GM21360 (cell line): ENCODE results near the gene RANBP17.
"Not testable (repeated sequence)": the region's sequence is repeated elsewhere in the genome, so short reads cannot be mapped to it uniquely, and the experiment has no call there.

Experiments
- ATAC-seq: cut with Tn5 transposase; IDR thresholded peaks from one replicate; pipeline ENCODE4 v1.9.1; 2021; ENCODE audit warnings: mild to moderate bottlenecking, moderate library complexity; ENCODE audit not compliant: unreplicated experiment

The RANBP17 gene

GRCh38 chr5:170937914-170938313 lies 76.1 kb downstream of the RANBP17 start:
- no peak for ATAC-seq

DNA sequence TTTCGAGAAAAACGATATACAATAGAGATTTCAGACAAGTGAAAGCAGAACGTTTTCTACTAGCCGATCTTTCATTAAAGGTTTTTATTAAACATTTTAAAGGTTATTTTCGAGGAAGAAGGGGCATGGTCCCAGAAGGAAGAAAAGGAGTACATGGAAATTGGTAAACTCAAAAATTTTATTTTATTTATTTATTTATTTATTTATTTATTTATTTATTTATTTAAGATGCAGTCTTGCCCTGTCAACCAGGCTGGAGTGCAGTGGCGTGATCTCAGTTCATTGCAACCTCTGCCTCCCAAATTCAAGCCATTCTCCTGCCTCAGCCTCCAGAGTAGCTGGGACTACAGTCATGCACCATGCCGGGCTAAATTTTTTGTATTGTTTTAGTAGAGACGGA lies 77.4 kb downstream of the RANBP17 start:
- no peak for ATAC-seq

- no peak for ATAC-seq
These were observed 80.0 kb downstream of the RANBP17 start for GRCh38 chr5:170941788-170942187.

DNA sequence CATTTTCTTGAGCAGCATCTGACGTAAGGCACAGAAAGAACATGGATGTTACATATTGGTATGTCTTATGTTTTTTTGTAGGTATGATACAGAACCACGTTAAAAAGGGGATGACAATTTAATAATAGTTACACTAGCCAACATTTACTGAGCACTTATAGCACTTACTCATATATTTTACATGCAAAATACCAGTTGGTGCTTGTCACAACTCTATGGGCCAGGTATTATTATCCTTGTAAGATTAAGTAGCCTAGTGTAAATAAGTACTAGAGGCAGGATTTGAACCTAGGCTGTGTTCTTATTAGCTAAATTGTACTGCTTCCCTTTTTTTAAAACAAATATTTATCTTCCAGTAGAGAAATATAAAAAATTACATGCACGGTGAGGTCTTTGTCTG lies 83.5 kb downstream of the RANBP17 start:
- no peak for ATAC-seq

DNA sequence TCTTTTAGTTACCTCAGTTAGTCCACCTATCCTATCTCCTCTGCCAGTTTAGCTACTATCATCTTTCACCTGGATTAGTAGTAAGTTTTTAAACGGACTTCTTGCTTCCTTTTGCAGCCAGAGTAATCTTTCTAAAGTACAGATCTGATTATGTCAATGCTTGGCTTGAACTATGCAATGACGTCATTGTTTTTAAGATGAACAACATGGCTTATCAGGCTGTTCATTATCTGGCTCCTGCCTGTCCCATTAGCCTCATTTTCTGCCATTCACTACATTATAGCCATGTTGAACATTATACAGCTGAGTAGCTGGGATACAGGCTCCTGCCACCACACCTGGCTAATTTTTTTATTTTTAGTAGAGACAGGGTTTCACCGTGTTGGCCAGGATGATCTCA lies 98.7 kb downstream of the RANBP17 start:
- no peak for ATAC-seq

- ATAC-seq: no peak
These were observed 101.7 kb downstream of the RANBP17 start for GRCh38 chr5:170963521-170963920.

GRCh38 chr5:170974461-170974860 lies 112.6 kb downstream of the RANBP17 start:
- no peak for ATAC-seq

- not testable (repeated sequence) for ATAC-seq
These were observed 118.4 kb downstream of the RANBP17 start for GRCh38 chr5:170980261-170980660.

DNA sequence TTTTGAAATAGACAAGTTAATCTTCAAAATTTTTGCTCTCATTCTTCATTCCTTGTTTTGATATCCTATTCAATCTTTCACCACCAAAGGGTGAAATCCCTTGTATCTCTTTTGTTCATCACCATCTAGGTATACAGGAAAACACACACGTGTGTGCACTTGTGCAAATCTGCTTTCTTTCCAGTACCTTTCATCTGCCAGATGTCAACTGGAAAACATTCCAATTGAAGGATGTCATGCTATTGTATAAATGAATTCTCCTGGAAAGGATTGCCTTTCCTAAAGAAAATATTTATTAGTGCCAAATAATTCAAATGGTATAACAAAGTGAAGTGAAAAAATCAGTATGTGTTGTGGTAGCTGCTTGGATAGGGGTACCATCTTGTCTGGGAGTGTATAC lies 123.7 kb downstream of the RANBP17 start:
- no peak for ATAC-seq

DNA sequence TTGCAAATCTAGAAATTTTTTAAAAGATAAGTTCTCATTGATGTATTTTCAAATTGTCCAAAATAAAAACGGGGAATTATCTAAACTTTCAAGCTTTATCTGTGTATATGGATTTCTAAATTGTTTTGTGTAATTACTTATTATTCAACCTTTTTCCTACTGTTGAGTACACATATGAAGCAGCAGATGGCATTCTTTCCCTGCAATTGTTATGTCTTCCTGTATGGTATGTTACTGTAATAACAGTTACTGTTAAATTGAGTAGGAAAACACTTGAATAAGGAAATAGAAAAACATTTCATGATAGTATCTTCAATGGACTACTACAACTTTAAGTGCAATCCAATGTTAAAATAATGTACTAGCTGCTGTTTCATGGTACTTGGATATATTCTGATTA lies 124.8 kb downstream of the RANBP17 start:
- ATAC-seq: no peak

DNA sequence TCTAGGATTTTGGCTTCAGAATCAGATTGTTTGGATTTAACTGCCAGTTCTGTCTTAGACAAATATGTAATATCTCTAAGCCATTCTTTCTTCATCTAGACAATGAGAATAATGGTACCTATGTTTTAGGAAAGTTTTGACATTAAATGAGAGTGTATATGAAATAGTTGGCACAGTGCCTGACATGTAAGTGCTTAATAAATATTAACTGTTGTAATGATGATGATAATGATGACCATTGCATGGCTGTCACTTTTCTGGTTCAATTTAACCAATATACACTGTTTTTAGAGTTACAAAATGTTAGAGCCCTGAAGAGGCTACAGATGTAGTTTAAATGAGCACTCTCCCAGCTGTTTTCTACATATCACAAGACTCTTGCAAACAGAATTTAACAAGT lies 131.7 kb downstream of the RANBP17 start:
- no peak for ATAC-seq

DNA sequence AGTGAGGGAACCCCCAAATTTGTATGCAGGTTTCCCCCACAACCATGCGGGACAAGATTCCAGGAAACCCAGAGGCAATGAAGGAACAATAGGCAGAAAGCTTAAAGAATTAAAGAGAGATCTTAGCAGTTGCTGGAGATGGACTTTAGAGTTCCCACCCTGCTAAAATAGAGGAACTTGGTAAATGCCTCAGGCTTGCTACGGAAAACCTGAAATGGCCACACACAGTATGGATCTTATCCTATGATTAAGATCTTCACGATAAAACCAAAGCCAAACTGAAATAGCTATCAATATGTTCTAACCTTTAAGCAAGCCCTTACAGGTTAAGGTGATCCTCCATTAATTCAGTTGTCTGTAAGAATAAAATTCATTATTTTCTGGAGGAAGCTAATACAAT lies 148.3 kb downstream of the RANBP17 start:
- no peak for ATAC-seq

- no peak for ATAC-seq
These were observed 149.0 kb downstream of the RANBP17 start for GRCh38 chr5:171010816-171011215.

GRCh38 chr5:171023508-171023907 lies 161.7 kb downstream of the RANBP17 start:
- ATAC-seq: no peak

DNA sequence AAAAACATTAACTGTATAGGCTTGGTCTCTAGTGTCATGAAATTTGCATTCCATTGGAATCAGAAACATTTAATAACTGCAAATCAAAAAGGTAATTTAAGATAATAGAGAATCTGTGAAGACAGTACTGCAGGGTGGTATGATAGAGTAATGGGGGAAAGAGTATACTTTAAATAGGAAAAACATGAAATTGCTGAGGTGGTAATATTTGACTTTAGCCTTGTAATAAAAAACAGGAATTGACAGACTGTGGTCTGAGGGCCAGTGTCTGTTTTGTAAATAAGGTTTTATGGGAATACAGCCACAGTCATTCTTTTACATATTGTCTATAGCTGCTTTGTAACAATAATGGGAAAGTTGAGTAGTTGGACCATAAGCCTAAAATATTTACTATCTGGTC lies 162.3 kb downstream of the RANBP17 start:
- no peak for ATAC-seq

- no peak for ATAC-seq
These were observed 167.6 kb downstream of the RANBP17 start for GRCh38 chr5:171029401-171029800.

- ATAC-seq: no peak
These were observed 170.2 kb downstream of the RANBP17 start for GRCh38 chr5:171031977-171032376.

DNA sequence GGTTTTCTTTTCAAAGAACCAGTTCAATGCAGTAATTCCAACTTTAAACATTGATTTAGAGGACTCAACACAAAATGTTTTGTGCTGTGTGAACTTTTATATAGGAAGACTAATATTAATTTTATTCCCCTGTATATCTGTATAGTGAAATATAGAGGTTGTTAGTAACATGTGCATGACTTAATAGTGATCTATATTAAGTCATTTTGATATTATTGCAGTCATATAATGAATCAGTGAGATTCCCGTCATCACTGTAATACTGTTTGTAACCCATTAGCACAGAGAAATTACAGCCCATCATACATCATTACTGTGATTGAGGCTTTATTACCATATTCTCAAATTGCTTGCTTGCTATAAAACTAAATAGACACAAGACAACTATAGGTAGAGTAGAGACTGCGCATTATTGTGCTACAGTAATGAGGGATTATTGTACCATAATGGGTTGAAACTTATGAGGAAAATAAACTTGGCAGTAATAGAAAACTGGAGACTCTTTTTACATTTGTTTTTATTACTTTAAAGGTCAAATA lies 170.7 kb downstream of the RANBP17 start:
- ATAC-seq: no peak

GRCh38 chr5:171041893-171042292 lies 180.1 kb downstream of the RANBP17 start:
- ATAC-seq: not testable (repeated sequence)

DNA sequence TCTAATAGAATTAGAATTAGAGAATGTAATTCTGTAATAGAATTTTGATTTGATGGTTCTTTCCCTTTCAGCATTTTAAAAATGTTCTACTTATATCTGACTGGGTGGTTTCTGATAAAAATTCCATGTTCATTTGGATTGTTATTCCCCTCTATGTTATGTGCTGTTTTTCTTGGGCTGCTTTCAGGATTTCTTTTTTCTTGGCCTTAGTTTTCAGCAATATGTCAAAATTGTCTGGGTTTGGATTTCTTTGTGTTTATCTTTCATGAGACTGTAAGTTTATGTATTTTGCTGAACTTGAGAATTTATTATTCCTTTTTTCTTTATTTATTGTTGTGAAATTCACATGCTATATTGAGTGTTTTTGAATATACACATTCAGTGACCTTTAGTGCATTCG lies 189.1 kb downstream of the RANBP17 start:
- no peak for ATAC-seq

DNA sequence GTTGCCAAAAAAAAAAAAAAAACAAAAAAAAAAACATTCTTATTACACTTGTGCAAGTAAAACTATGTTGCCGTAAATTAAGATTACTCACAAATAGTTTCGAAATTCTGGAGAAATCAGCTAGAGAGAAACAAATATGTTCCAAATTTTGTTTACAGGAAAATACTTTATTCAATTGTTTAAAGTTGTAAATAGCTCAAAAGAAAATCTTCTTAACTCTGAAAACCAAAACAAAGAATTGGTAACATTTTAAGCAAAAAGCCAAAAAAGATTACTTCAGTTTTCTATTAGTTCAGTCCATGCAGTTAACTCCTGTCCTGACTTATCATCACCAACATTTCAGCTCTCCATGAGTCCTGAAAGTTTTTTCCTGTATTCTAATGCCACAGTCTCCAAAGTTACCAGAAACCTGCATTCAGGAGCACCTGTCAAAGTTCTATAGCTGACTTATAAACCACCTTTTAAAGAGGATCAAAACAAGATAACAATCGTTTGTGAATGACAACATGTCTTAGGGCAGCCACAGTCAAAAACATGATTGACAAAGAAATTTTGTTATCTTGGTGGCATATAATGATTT lies 194.1 kb downstream of the RANBP17 start:
- no peak for ATAC-seq

DNA sequence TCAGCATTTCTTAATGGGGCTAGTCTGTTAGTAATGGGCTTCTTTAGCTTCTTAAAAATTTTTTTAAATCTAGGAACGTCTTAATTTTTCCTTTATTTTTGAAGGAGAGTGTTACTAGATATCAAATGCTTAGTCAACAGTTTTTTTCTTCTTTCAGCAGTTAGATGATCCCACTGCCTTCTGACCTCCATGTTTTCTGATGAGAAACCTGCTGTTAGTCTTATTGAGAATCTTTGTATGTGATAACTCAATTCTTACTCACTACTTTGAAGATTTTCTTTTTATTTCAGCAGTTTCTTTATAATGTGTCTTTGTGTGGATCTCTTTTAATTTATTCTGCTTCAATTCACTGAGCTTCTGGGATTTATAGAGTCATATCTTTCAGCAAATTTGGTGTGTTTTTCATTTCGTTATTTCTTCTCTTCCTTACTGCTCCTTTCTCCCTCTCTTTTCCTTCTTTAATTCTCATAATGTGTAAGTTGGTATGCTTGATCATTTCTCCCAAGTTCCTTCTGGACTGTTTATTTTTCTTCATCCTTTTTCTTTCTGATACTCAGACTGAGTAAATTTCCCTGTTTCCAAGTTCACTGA lies 205.8 kb downstream of the RANBP17 start:
- no peak for ATAC-seq

DNA sequence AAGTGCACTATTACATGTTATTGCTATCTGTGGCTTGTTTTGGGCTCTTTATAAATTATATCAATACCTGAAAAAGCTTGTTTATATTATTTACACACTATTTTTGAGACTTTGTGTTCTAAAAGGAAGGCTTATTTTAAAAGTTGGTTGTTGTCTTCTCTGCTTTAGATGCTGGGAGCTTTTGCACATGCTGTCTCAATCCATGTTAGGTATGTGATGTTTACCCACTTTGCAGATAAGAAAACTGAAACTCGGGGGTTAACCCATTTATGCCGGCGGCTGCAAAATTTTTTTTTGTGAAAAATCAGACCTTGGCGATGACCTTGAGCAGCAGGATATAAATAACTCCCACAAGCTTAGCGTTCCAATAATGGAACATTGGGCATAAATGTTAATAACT lies 212.9 kb downstream of the RANBP17 start:
- ATAC-seq: no peak
